Measurements from ENCODE around the gene TRIP13. TPM values are rescaled to one million over a fixed set of nuclear protein-coding genes. Genes with fewer than 3 reads are reported as not detected.

Gene TRIP13
- total and polyA plus RNA-seq, 2 of the 4 experiments (the other 2 are of a cell fraction) = 17.1 to 35.5 TPM

DNA sequence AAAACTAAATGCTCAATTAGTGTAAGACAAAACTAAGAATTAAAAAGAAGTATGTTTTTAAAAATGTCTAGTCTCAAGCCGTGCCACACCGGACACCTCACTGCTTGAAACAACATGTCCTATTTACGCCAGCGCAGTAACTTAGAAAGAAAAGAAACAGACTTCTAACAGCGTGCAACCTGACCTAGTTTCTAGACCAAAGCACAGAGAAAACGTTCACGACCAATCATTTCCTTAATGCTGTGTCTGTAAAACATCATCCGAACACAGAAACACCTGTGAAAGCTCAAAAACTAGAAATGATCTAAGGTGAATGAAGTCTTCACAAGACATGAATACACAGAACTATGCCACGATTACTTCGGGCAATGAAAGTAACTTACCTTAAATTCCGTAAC is 4.0 kb upstream of the TRIP13 start:
- Histone ChIP-seq H2AK9ac (replicated peaks; ENCODE audit: low read depth, low read length, poor library complexity) (no peak overlapping the region), H2BK5ac (ENCODE audit: low read depth, low read length, poor library complexity, severe bottlenecking) (no peak overlapping the region), H3K79me1 (ENCODE audit: low read depth in 1 of 2, low read length in 2 of 2) (peaks cover 31 to 59% of the 10 kb centered on the region in 2 experiments), H3K9me1 (ENCODE audit: insufficient read depth, low read length) (no peaks in the 10 kb centered on the region; the same call in 1 of the 2 replicates), H3K27ac (ENCODE audit: insufficient read depth, low read length) (no peak overlapping the region), H3K9ac (ENCODE audit: low read depth, low read length) (no peak overlapping the region), H3K56ac (ENCODE audit: extremely low read depth, insufficient read depth, low read length) (no peak overlapping the region), H3K4me3 (ENCODE audit: insufficient read depth, low read depth, low read length) (no peak overlapping the region), H4K5ac (ENCODE audit: low read depth, low read length) (no peak overlapping the region), H3K36me3 (ENCODE audit: control insufficient read depth, insufficient read depth, low read length) (peaks cover 62% of the 10 kb centered on the region), H2BK20ac (ENCODE audit: low read depth, low read length) (no peak overlapping the region), H3K4me1 (ENCODE audit: control insufficient read depth, insufficient read depth, low read length) (peaks cover 7% of the 10 kb centered on the region), H2AK5ac (ENCODE audit: low read depth, low read length) (no peak overlapping the region), H3K9me3 (ENCODE audit: control insufficient read depth, insufficient read depth, low read length) (no peaks in the 10 kb centered on the region), H3K4ac (ENCODE audit: low read depth, low read length) (no peak overlapping the region), H4K20me1 (ENCODE audit: insufficient read depth, low read length) (peaks cover 10% of the 10 kb centered on the region; the same call in 1 of the 2 replicates), H3K14ac (replicated peaks; ENCODE audit: low read depth, low read length) (no peak overlapping the region), H4K8ac (ENCODE audit: low read depth in 2 of 2, low read length in 2 of 2) (no peak overlapping the region), H3K18ac (ENCODE audit: low read depth, low read length) (no peak overlapping the region), H4K91ac (ENCODE audit: insufficient read depth, low read depth, low read length) (no peak overlapping the region), H2AFZ (replicated peaks; ENCODE audit: low read length, poor library complexity) (no peak overlapping the region), H3K23ac (ENCODE audit: low read depth, low read length) (no peak overlapping the region), H2BK15ac (ENCODE audit: low read depth, low read length) (no peak overlapping the region), H3K27me3 (ENCODE audit: control insufficient read depth, insufficient read depth, low read length) (no peaks in the 10 kb centered on the region), H2BK120ac (ENCODE audit: low read depth, low read length) (no peak overlapping the region), H3K4me2 (ENCODE audit: low read depth, low read length) (no peak overlapping the region)
- ChIA-PET CTCF (no interaction called here), POLR2A (ENCODE audit: unreplicated experiment) (no interaction called here)
- no TSS peak for BruUV-seq (replicated peaks)
- DNase-seq (no peak), ATAC-seq (ENCODE audit: low read depth) (no peak)
- TF ChIP-seq CEBPB (IDR thresholded peaks at IDR 0.05; ENCODE audit: low read depth, low read length) (no peak), CHD1 (IDR thresholded peaks at IDR 0.05; ENCODE audit: low read depth, low read length) (no peak), MAZ (IDR thresholded peaks at IDR 0.05; ENCODE audit: borderline replicate concordance, low read depth, low read length) (no peak), RCOR1 (IDR thresholded peaks at IDR 0.05; ENCODE audit: insufficient replicate concordance, low read length) (no peak), SMC3 (IDR thresholded peaks at IDR 0.05; ENCODE audit: low read depth, low read length) (no peak), MAFK (IDR thresholded peaks at IDR 0.05; ENCODE audit: low read depth, low read length) (no peak), FOS (IDR thresholded peaks at IDR 0.05; ENCODE audit: low read depth, low read length) (no peak)
- TF ChIP-seq, protein P1, sequence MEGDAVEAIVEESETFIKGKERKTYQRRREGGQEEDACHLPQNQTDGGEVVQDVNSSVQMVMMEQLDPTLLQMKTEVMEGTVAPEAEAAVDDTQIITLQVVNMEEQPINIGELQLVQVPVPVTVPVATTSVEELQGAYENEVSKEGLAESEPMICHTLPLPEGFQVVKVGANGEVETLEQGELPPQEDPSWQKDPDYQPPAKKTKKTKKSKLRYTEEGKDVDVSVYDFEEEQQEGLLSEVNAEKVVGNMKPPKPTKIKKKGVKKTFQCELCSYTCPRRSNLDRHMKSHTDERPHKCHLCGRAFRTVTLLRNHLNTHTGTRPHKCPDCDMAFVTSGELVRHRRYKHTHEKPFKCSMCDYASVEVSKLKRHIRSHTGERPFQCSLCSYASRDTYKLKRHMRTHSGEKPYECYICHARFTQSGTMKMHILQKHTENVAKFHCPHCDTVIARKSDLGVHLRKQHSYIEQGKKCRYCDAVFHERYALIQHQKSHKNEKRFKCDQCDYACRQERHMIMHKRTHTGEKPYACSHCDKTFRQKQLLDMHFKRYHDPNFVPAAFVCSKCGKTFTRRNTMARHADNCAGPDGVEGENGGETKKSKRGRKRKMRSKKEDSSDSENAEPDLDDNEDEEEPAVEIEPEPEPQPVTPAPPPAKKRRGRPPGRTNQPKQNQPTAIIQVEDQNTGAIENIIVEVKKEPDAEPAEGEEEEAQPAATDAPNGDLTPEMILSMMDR (conservative IDR thresholded peaks at IDR 0.05; ENCODE audit: low read depth, low read length) = no peak
- dilution Hi-C loops (cut with HindIII; ENCODE audit: low sequenced_read_pairs, unreplicated experiment) = no loop called here
- in situ Hi-C loops (cut with MboI; ENCODE audit: low sequenced_read_pairs) = no loop called here
- 97% methylated on average over 5 of the region's 11 CpGs; no CpG with 5 or more reads in 1 of the 2 experiments for WGBS, 2 experiments (ENCODE audit: extremely low coverage in 2 of 2, insufficient read length in 1 of 2)
- intact Hi-C loops (cut with micrococcal nuclease) = no loop called here

All from IMR-90 (cell line).